ENCODE data around the gene CHN2. TPM values are rescaled to one million over a fixed set of nuclear protein-coding genes. Genes with fewer than 3 reads are reported as not detected.

CHN2 gene
- total RNA-seq, 1 donor from 2014 or later = 0.64 TPM

- Mint-ChIP-seq H3K36me3 (ENCODE audit: unreplicated experiment) (no peaks in the 10 kb centered on the region), H3K4me1 (ENCODE audit: unreplicated experiment) (peaks cover 4% of the 10 kb centered on the region), H3K4me3 (ENCODE audit: unreplicated experiment) (no peak overlapping the region), H3K27me3 (ENCODE audit: unreplicated experiment) (peaks cover 18% of the 10 kb centered on the region), H3K27ac (ENCODE audit: unreplicated experiment) (no peak overlapping the region), H3K9me3 (ENCODE audit: unreplicated experiment) (no peaks in the 10 kb centered on the region)
- DNase-seq (ENCODE audit: extremely low spot score, unreplicated experiment) = no peak
- no peak for TF ChIP-seq CTCF (IDR thresholded peaks at IDR 0.05)
These were observed 80.9 kb downstream of the CHN2 start for GRCh38 chr7:29275493-29275892.

- no peaks in the 10 kb centered on the region for H3K9me3 Mint-ChIP-seq (ENCODE audit: unreplicated experiment)
- TF ChIP-seq CTCF (IDR thresholded peaks at IDR 0.05) = no peak
- no peak for DNase-seq (ENCODE audit: extremely low spot score, unreplicated experiment)
- H3K4me1 Mint-ChIP-seq (ENCODE audit: unreplicated experiment) = peaks cover 4% of the 10 kb centered on the region
- no peak overlapping the region for H3K27ac Mint-ChIP-seq (ENCODE audit: unreplicated experiment)
- H3K4me3 Mint-ChIP-seq (ENCODE audit: unreplicated experiment) = no peak overlapping the region
- peaks cover 21% of the 10 kb centered on the region for H3K27me3 Mint-ChIP-seq (ENCODE audit: unreplicated experiment)
- H3K36me3 Mint-ChIP-seq (ENCODE audit: unreplicated experiment) = no peaks in the 10 kb centered on the region
These were observed 81.6 kb downstream of the CHN2 start for GRCh38 chr7:29276199-29276598.

GRCh38 chr7:29276806-29277205, 82.2 kb downstream of the CHN2 start:
- H3K36me3 Mint-ChIP-seq (ENCODE audit: unreplicated experiment) = no peaks in the 10 kb centered on the region
- H3K27me3 Mint-ChIP-seq (ENCODE audit: unreplicated experiment) = peaks cover 22% of the 10 kb centered on the region
- DNase-seq (ENCODE audit: extremely low spot score, unreplicated experiment) = no peak
- no peak overlapping the region for H3K4me3 Mint-ChIP-seq (ENCODE audit: unreplicated experiment)
- H3K9me3 Mint-ChIP-seq (ENCODE audit: unreplicated experiment) = no peaks in the 10 kb centered on the region
- peaks cover 4% of the 10 kb centered on the region for H3K4me1 Mint-ChIP-seq (ENCODE audit: unreplicated experiment)
- TF ChIP-seq CTCF (IDR thresholded peaks at IDR 0.05) = no peak
- no peak overlapping the region for H3K27ac Mint-ChIP-seq (ENCODE audit: unreplicated experiment)

GRCh38 chr7:29277436-29278215, 83.1 kb downstream of the CHN2 start:
- Mint-ChIP-seq H3K9me3 (ENCODE audit: unreplicated experiment) (no peaks in the 10 kb centered on the region), H3K27ac (ENCODE audit: unreplicated experiment) (no peak overlapping the region), H3K27me3 (ENCODE audit: unreplicated experiment) (peaks cover 27% of the 10 kb centered on the region), H3K36me3 (ENCODE audit: unreplicated experiment) (no peaks in the 10 kb centered on the region), H3K4me1 (ENCODE audit: unreplicated experiment) (peaks cover 4% of the 10 kb centered on the region), H3K4me3 (ENCODE audit: unreplicated experiment) (no peak overlapping the region)
- DNase-seq (ENCODE audit: extremely low spot score, unreplicated experiment) = no peak
- no peak for TF ChIP-seq CTCF (IDR thresholded peaks at IDR 0.05)

GRCh38 chr7:29278337-29279069, 83.9 kb downstream of the CHN2 start:
- H3K27ac Mint-ChIP-seq (ENCODE audit: unreplicated experiment) = no peak overlapping the region
- no peaks in the 10 kb centered on the region for H3K9me3 Mint-ChIP-seq (ENCODE audit: unreplicated experiment)
- no peak for DNase-seq (ENCODE audit: extremely low spot score, unreplicated experiment)
- peaks cover 4% of the 10 kb centered on the region for H3K4me1 Mint-ChIP-seq (ENCODE audit: unreplicated experiment)
- peaks cover 34% of the 10 kb centered on the region for H3K27me3 Mint-ChIP-seq (ENCODE audit: unreplicated experiment)
- no peak for TF ChIP-seq CTCF (IDR thresholded peaks at IDR 0.05)
- no peaks in the 10 kb centered on the region for H3K36me3 Mint-ChIP-seq (ENCODE audit: unreplicated experiment)
- H3K4me3 Mint-ChIP-seq (ENCODE audit: unreplicated experiment) = no peak overlapping the region

All from osteocyte (in vitro differentiated cells).